GM12891 (cell line): Measurements from ENCODE around the gene ZNF841.
A peak's percentile ranks its signal among the peaks of the same experiment; 100 is the strongest.

ENCODE experiments used
- PAX5 ChIP-seq: IDR thresholded peaks from 2 replicates; pipeline ENCODE4 v1.6.1; 2011; ENCODE audit warnings: low read length, moderate library complexity, mild to moderate bottlenecking; ENCODE audit not compliant: insufficient read depth, severe bottlenecking
- POLR2A ChIP-seq: IDR thresholded peaks from 2 replicates; pipeline ENCODE4 v1.6.1; 2011; ENCODE audit warnings: low read depth, low read length, control low read depth
- POLR2AphosphoS5 ChIP-seq: IDR thresholded peaks from 2 replicates; pipeline ENCODE4 v1.6.1; 2011; ENCODE audit warnings: low read depth, low read length, control low read depth
- SPI1 ChIP-seq: IDR thresholded peaks from 2 replicates; pipeline ENCODE4 v1.6.1; 2011; ENCODE audit warnings: low read depth, low read length, control low read depth
- TAF1 ChIP-seq: IDR thresholded peaks from 2 replicates; pipeline ENCODE4 v1.6.1; 2011; ENCODE audit warnings: low read depth, low read length, control low read depth

DNA sequence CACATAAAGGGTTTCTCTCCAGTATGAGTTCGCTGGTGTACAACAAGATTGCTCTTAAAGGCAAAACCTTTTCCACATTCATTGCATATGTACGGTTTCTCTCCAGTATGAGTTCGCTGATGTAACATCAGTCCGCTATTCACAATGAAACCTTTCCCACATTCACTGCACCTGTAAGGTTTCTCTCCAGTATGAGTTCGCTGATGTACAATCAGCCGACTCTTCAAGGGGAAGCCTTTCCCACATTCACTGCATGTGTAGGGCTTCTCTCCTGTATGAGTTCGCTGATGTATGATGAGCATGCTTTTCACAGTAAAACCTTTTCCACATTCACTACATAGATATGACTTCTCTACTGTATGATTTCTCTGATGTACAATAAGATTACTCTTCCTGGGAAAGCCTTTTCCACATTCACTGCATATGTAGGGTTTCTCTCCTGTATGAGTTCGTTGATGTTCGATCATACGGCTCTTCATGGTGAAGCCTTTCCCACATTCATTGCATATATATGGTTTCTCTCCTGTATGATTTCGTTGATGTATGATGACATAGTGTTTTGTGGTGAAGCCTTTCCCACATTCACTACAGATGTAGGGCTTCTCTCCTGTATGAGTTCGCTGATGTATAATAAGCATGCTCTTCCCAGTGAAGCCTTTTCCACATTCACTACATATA, 61.4 kb downstream of the ZNF841 start:
- no peak for TF ChIP-seq POLR2AphosphoS5
- 0 out of 2 replicates have a peak, but pooled peaks have one; percentile 10 for TF ChIP-seq POLR2A
- TF ChIP-seq SPI1: no peak
- TF ChIP-seq TAF1: no peak
- TF ChIP-seq PAX5: no peak
